ENCODE results near the gene CACNG4. TPM values are rescaled to one million over a fixed set of nuclear protein-coding genes. Genes with fewer than 3 reads are reported as not detected.

CACNG4 gene
- total RNA-seq, 1 experiment from 2014 or later: not detected

- Histone ChIP-seq H3K79me2 (ENCODE audit: insufficient read depth, low read length) (no peaks in the 10 kb centered on the region), H2AFZ (ENCODE audit: low read depth, low read length, poor library complexity, severe bottlenecking) (no peak overlapping the region), H4K20me1 (ENCODE audit: insufficient read depth) (no peaks in the 10 kb centered on the region), H3K4me1 (ENCODE audit: control insufficient read depth in 1 of 2, insufficient read depth in 2 of 2, low read length in 2 of 2) (peaks cover 0 to 8% of the 10 kb centered on the region in 2 experiments; a peak in 2 of 4 replicates), H3K9me2 (ENCODE audit: insufficient read depth) (no peaks in the 10 kb centered on the region), H3K9me3 (ENCODE audit: control insufficient read depth in 1 of 2, insufficient read depth in 1 of 2, low read depth in 1 of 2, low read length in 2 of 2) (no peaks in the 10 kb centered on the region), H3K4me3 (replicated peaks in 1 of 2; ENCODE audit: low read depth in 1 of 2, low read length in 2 of 2) (no peak overlapping the region), H3K27ac (ENCODE audit: low read depth, low read length) (no peak overlapping the region), H3K9ac (ENCODE audit: low read length) (no peak overlapping the region), H3K27me3 (ENCODE audit: insufficient read depth, low read length) (no peaks in the 10 kb centered on the region), H3K36me3 (ENCODE audit: control insufficient read depth in 1 of 2, insufficient read depth in 2 of 2, low read length in 2 of 2) (no peaks in the 10 kb centered on the region), H3K4me2 (ENCODE audit: low read length) (no peak overlapping the region)
- RAD21 ChIA-PET (ENCODE audit: low non-redundant PET in 1 of 2, low total read pairs in 2 of 2, uncharacterized antibody in 2 of 2, unreplicated experiment in 2 of 2): no interaction called here
- POLR2A ChIA-PET: no interaction called here
- no peak for DNase-seq (ENCODE audit: low read depth, low spot score)
- BruUV-seq (replicated peaks): no TSS peak
- ATAC-seq: no peak
- intact Hi-C loops (cut with micrococcal nuclease): no loop called here
- TF ChIP-seq ELF1 (IDR thresholded peaks at IDR 0.05; ENCODE audit: borderline replicate concordance, low read depth): no peak
- no peak for TF ChIP-seq YY1 (IDR thresholded peaks at IDR 0.05; ENCODE audit: extremely low read depth, insufficient replicate concordance, low read depth, low read length)
- no peak for TF ChIP-seq SIN3A (IDR thresholded peaks at IDR 0.05; ENCODE audit: low read depth)
- TF ChIP-seq CEBPB (IDR thresholded peaks at IDR 0.05; ENCODE audit: low read depth): no peak
- CTCF ChIA-PET: no interaction called here
Measured at GRCh38 chr17:67019809-67020208, 55.3 kb downstream of the CACNG4 start.

GRCh38 chr17:67020293-67020766 lies 55.8 kb downstream of the CACNG4 start:
- H3K27ac ChIP-seq (ENCODE audit: low read depth, low read length): no peak overlapping the region
- H3K9me2 ChIP-seq (ENCODE audit: insufficient read depth): no peaks in the 10 kb centered on the region
- intact Hi-C loops (cut with micrococcal nuclease): no loop called here
- H3K9ac ChIP-seq (ENCODE audit: low read length): no peak overlapping the region
- no peaks in the 10 kb centered on the region for H4K20me1 ChIP-seq (ENCODE audit: insufficient read depth)
- no peaks in the 10 kb centered on the region for H3K79me2 ChIP-seq (ENCODE audit: insufficient read depth, low read length)
- H3K27me3 ChIP-seq (ENCODE audit: insufficient read depth, low read length): no peaks in the 10 kb centered on the region
- peaks cover 0 to 8% of the 10 kb centered on the region in 2 experiments; a peak in 2 of 4 replicates for H3K4me1 ChIP-seq (ENCODE audit: control insufficient read depth in 1 of 2, insufficient read depth in 2 of 2, low read length in 2 of 2)
- ChIA-PET CTCF (no interaction called here), POLR2A (no interaction called here), RAD21 (ENCODE audit: low non-redundant PET in 1 of 2, low total read pairs in 2 of 2, uncharacterized antibody in 2 of 2, unreplicated experiment in 2 of 2) (no interaction called here)
- H3K4me3 ChIP-seq (replicated peaks in 1 of 2; ENCODE audit: low read depth in 1 of 2, low read length in 2 of 2): no peak overlapping the region
- no peak overlapping the region for H2AFZ ChIP-seq (ENCODE audit: low read depth, low read length, poor library complexity, severe bottlenecking)
- H3K9me3 ChIP-seq (ENCODE audit: control insufficient read depth in 1 of 2, insufficient read depth in 1 of 2, low read depth in 1 of 2, low read length in 2 of 2): no peaks in the 10 kb centered on the region
- DNase-seq (ENCODE audit: low read depth, low spot score) (no peak), ATAC-seq (no peak)
- H3K4me2 ChIP-seq (ENCODE audit: low read length): no peak overlapping the region
- no peaks in the 10 kb centered on the region for H3K36me3 ChIP-seq (ENCODE audit: control insufficient read depth in 1 of 2, insufficient read depth in 2 of 2, low read length in 2 of 2)
- TF ChIP-seq ZNF274 (IDR thresholded peaks at IDR 0.05; ENCODE audit: low read depth, low read length): no peak
- TF ChIP-seq SP1 (IDR thresholded peaks at IDR 0.05; ENCODE audit: low read depth): no peak
- BruUV-seq (replicated peaks): no TSS peak

All from HCT116 (cell line).